ENCODE measurements around the gene STOM. TPM values are rescaled to one million over a fixed set of nuclear protein-coding genes. Genes with fewer than 3 reads are reported as not detected.
A peak's percentile ranks its signal among the peaks of the same experiment; 100 is the strongest.

The STOM gene
- total and polyA plus RNA-seq, 10 of the 15 experiments (the other 5 are each of a cell fraction or from before 2014, with no cell fraction given), result 6.7 to 47.4 (median 39.8) TPM

GRCh38 chr9:121358751-121359150 is 11.3 kb downstream of the STOM start:
- WGBS (ENCODE audit: insufficient coverage, insufficient replicate concordance, low lambda C conversion rate, missing lambda C conversion rate), result 78% methylated on average over 3 of the region's 3 CpGs
- POLR2A ChIA-PET, result interaction anchor here (1.0 kb wide), 1 partner anchor 10 kb away, joined by 3 read pairs; no protein-coding TSS in a partner anchor
- intact Hi-C loops (cut with micrococcal nuclease; ENCODE audit: unreplicated experiment), result no loop called here
- Histone ChIP-seq H3K9me3 (replicated peaks; ENCODE audit: control insufficient read depth, insufficient read depth, low read length) (no peaks in the 10 kb centered on the region; the same call in 2 of the 3 replicates), H3K4me2 (ENCODE audit: control insufficient read depth, insufficient read depth) (peak overlapping the region; percentile 89), H2AFZ (ENCODE audit: control insufficient read depth, low read depth, low read length) (peak overlapping the region; percentile 54), H3K4me3 (peak overlapping the region; percentile 6; the same call in 1 of the 2 replicates), H3K79me2 (ENCODE audit: control insufficient read depth, insufficient read depth, low read length) (no peaks in the 10 kb centered on the region; the same call in 1 of the 2 replicates), H3K27me3 (replicated peaks in 1 of 2; ENCODE audit: control insufficient read depth in 2 of 2, insufficient read depth in 2 of 2, low read length in 1 of 2) (no peaks in the 10 kb centered on the region), H4K20me1 (ENCODE audit: control insufficient read depth, insufficient read depth) (no peaks in the 10 kb centered on the region), H3K36me3 (ENCODE audit: control insufficient read depth in 2 of 2, insufficient read depth in 2 of 2, low read length in 1 of 2) (no peaks in the 10 kb centered on the region), H3K27ac (ENCODE audit: control insufficient read depth, insufficient read depth) (peak overlapping the region; percentile 66), H3K9ac (ENCODE audit: control insufficient read depth, insufficient read depth, low read length) (peak overlapping the region; percentile 22; the same call in 1 of the 2 replicates), H3K4me1 (ENCODE audit: control insufficient read depth, insufficient read depth, low read length) (peaks cover 23% of the 10 kb centered on the region)
- in situ Hi-C loops (cut with MboI), result no loop called here
- CTCF ChIA-PET, result interaction anchor here (0.6 to 3.3 kb wide), 7 partner anchors 10 to 593 kb away, joined by 3 to 16 read pairs (median 4); no protein-coding TSS in a partner anchor
- ATAC-seq, result peak; percentile 81
- no peak for DNase-seq (ENCODE audit: low read depth, low spot score)
- RAD21 ChIA-PET (ENCODE audit: unreplicated experiment), result interaction anchor here (1.3 to 1.8 kb wide), 2 partner anchors 10 to 11 kb away, joined by 4 read pairs; no protein-coding TSS in a partner anchor
- no peak for FAIRE-seq
- TF ChIP-seq ELK1 (IDR thresholded peaks at IDR 0.05; ENCODE audit: low read depth, low read length) (no peak), BRCA1 (IDR thresholded peaks at IDR 0.05; ENCODE audit: low read depth, low read length) (no peak), HDGF (IDR thresholded peaks at IDR 0.05) (no peak), ZNF384 (IDR thresholded peaks at IDR 0.05; ENCODE audit: borderline replicate concordance, low read depth, low read length) (no peak), SRF (IDR thresholded peaks at IDR 0.05; ENCODE audit: low read depth in 2 of 2, low read length in 2 of 2) (0 out of 4 replicates have a peak, but pooled peaks of 1 of the 2 experiments have one; percentile 20), RELB (IDR thresholded peaks at IDR 0.05; ENCODE audit: low read depth) (0 out of 2 replicates have a peak, but pooled peaks have one; percentile 16)
- SMC1A ChIA-PET (ENCODE audit: uncharacterized antibody, unreplicated experiment), result interaction anchor here (1.4 to 1.6 kb wide), 2 partner anchors 13 to 38 kb away, joined by 3 to 7 read pairs; no protein-coding TSS in a partner anchor
- no TSS peak for BruUV-seq (replicated peaks)

Measured in GM12878 (cell line).